HCT116 (cell line): Measurements from ENCODE around the gene SSR2. TPM values are rescaled to one million over a fixed set of nuclear protein-coding genes. Genes with fewer than 3 reads are reported as not detected.

Source experiments
- ATAC-seq: fragments of 200-7000 bp; cut with Tn5 transposase; 2 replicates; pipeline ENCODE4 v1.9.1; 2020; ENCODE audit warnings: mild to moderate bottlenecking, moderate library complexity
- BruUV-seq: library from RNA; stranded (reverse); fragments of 400-500 nt; replicated peaks from 2 replicates; lab custom pipeline; 2021; lab: Mats Ljungman, UMichigan
- CTCF ChIA-PET: fragments of 300-600 bp; sonication (Branson Sonifier 250); formaldehyde crosslinking; loops from one replicate; lab custom pipeline; 2021; ENCODE audit warnings: antibody characterized with exemption; lab: Charles Lee
- POLR2A ChIA-PET: fragments of 300-600, 350-600 bp; sonication (Branson Sonifier 250); formaldehyde crosslinking; loops from one replicate; lab custom pipeline; 2021; ENCODE audit warnings: antibody characterized with exemption; lab: Charles Lee
- RAD21 ChIA-PET, 2 experiments: fragments of 300-600 bp; sonication (Branson Sonifier 250); formaldehyde crosslinking; loops; one replicate each; lab custom pipeline; 2023; ENCODE audit warnings: low total read pairs in 2 of 2; ENCODE audit not compliant: uncharacterized antibody in 2 of 2, unreplicated experiment in 2 of 2, low non-redundant PET in 1 of 2; lab: Charles Lee
- DNase-seq: peaks from one replicate; pipeline ENCODE4 v3.0.0-alpha.2; 2010; ENCODE audit warnings: low read depth, low spot score
- H2AFZ ChIP-seq: fragments of 200-600 bp; shearing (Covaris generic), sonication (generic); 2 replicates; pipeline ENCODE4 v1.6.1; 2017; ENCODE audit warnings: low read depth, mixed run types, mixed read lengths, antibody characterized with exemption, low read length; ENCODE audit not compliant: poor library complexity, severe bottlenecking
- H3K27ac ChIP-seq: 2 replicates; pipeline ENCODE4 v1.5.1; 2012; ENCODE audit warnings: low read depth, low read length
- H3K27me3 ChIP-seq: fragments of 200-600 bp; sonication (generic); 2 replicates; pipeline ENCODE4 v1.6.1; 2016; ENCODE audit warnings: mixed run types, low read length, mixed read lengths; ENCODE audit not compliant: insufficient read depth
- H3K36me3 ChIP-seq, 2 experiments: fragments of 200-500 bp in 1 of 2; fragments of 200-600 bp in 1 of 2; sonication (Bioruptor generic) in 1 of 2; sonication (generic) in 1 of 2; 2 replicates each; pipeline versions ENCODE4 v1.5.1 to v1.6.1; 2014 to 2016; ENCODE audit warnings: low read length in 2 of 2, inconsistent platforms in 1 of 2, mixed read lengths in 1 of 2, mixed run types in 1 of 2; ENCODE audit not compliant: insufficient read depth in 2 of 2, control insufficient read depth in 1 of 2
- H3K4me1 ChIP-seq, 2 experiments: fragments of 200-600 bp in 1 of 2; sonication (generic) in 1 of 2; 2 replicates each; pipeline versions ENCODE4 v1.5.1 to v1.6.1; 2012 to 2017; ENCODE audit warnings: low read length in 2 of 2, inconsistent platforms in 1 of 2, mild to moderate bottlenecking in 1 of 2, mixed read lengths in 1 of 2, mixed run types in 1 of 2, moderate library complexity in 1 of 2; ENCODE audit not compliant: insufficient read depth in 2 of 2, control insufficient read depth in 1 of 2
- H3K4me2 ChIP-seq: fragments of 200-600 bp; sonication (generic); 2 replicates; pipeline ENCODE4 v1.6.1; 2017; ENCODE audit warnings: mixed run types, low read length, mixed read lengths
- H3K4me3 ChIP-seq, 2 experiments: fragments of 200-600 bp in 1 of 2; sonication (generic) in 1 of 2; replicated peaks in 1 of 2; 2 replicates each; pipeline ENCODE4 v1.5.1; 2011 to 2016; ENCODE audit warnings: low read length in 2 of 2, control low read depth in 1 of 2, low read depth in 1 of 2, mild to moderate bottlenecking in 1 of 2, mixed read lengths in 1 of 2, mixed run types in 1 of 2
- H3K79me2 ChIP-seq: fragments of 200-600 bp; sonication (generic); 2 replicates; pipeline ENCODE4 v1.6.1; 2017; ENCODE audit warnings: mild to moderate bottlenecking, mixed run types, low read length, moderate library complexity, mixed read lengths; ENCODE audit not compliant: insufficient read depth
- H3K9ac ChIP-seq: fragments of 200-600 bp; sonication (generic); 2 replicates; pipeline ENCODE4 v1.6.1; 2016; ENCODE audit warnings: low read length, mixed read lengths
- H3K9me2 ChIP-seq: fragments of 200-600 bp; sonication (generic), shearing (Covaris generic); 2 replicates; pipeline ENCODE4 v1.6.1; 2017; ENCODE audit warnings: mixed run types, mild to moderate bottlenecking, moderate library complexity; ENCODE audit not compliant: insufficient read depth
- H3K9me3 ChIP-seq, 2 experiments: fragments of 200-500 bp in 1 of 2; fragments of 200-600 bp in 1 of 2; sonication (Bioruptor generic) in 1 of 2; sonication (generic) in 1 of 2; 2 replicates each; pipeline ENCODE4 v1.6.1; 2014 to 2017; ENCODE audit warnings: low read length in 2 of 2, mixed read lengths in 2 of 2, inconsistent platforms in 1 of 2, low read depth in 1 of 2, mild to moderate bottlenecking in 1 of 2, mixed run types in 1 of 2, moderate library complexity in 1 of 2; ENCODE audit not compliant: control insufficient read depth in 1 of 2, insufficient read depth in 1 of 2
- H4K20me1 ChIP-seq: fragments of 200-600 bp; sonication (generic), shearing (Covaris generic); 2 replicates; pipeline ENCODE4 v1.6.1; 2017; ENCODE audit warnings: mixed run types, mild to moderate bottlenecking, moderate library complexity; ENCODE audit not compliant: insufficient read depth
- ATF3 ChIP-seq: IDR thresholded peaks from 2 replicates; pipeline ENCODE4 v1.6.1; 2012
- CBX3 ChIP-seq: IDR thresholded peaks from 2 replicates; pipeline ENCODE4 v1.6.1; 2012; ENCODE audit warnings: low read depth
- EGR1 ChIP-seq: IDR thresholded peaks from 2 replicates; pipeline ENCODE4 v1.6.1; 2012; ENCODE audit warnings: low read depth
- EZH2phosphoT487 ChIP-seq: fragments of 200-600 bp; IDR thresholded peaks from 2 replicates; pipeline ENCODE4 v1.6.1; 2018; ENCODE audit warnings: antibody characterized with exemption, borderline replicate concordance
- FOSL1 ChIP-seq: IDR thresholded peaks from 2 replicates; pipeline ENCODE4 v1.6.1; 2012; ENCODE audit warnings: low read depth
- POLR2AphosphoS5 ChIP-seq: IDR thresholded peaks from 2 replicates; pipeline ENCODE4 v1.6.1; 2011; ENCODE audit warnings: mild to moderate bottlenecking, low read depth, low read length, moderate library complexity
- RAD21 ChIP-seq: IDR thresholded peaks from 2 replicates; pipeline ENCODE4 v1.6.1; 2012; ENCODE audit warnings: low read depth, mild to moderate bottlenecking
- SIN3A ChIP-seq: IDR thresholded peaks from 2 replicates; pipeline ENCODE4 v1.6.1; 2012; ENCODE audit warnings: low read depth
- TCF7L2 ChIP-seq: IDR thresholded peaks from 2 replicates; pipeline ENCODE4 v1.7.0; 2011; ENCODE audit warnings: borderline replicate concordance, inconsistent platforms; ENCODE audit not compliant: insufficient read depth, insufficient read length; ENCODE audit errors: extremely low read depth
- YY1 ChIP-seq: IDR thresholded peaks from 2 replicates; pipeline ENCODE4 v1.6.1; 2011; ENCODE audit warnings: low read length, low read depth, moderate library complexity, mild to moderate bottlenecking; ENCODE audit not compliant: insufficient replicate concordance; ENCODE audit errors: extremely low read depth
- ZFX ChIP-seq: fragments of 450-650 bp; IDR thresholded peaks from 2 replicates; pipeline ENCODE4 v1.6.1; 2017
- ZNF274 ChIP-seq: fragments of 200-500 bp; sonication (Bioruptor generic); IDR thresholded peaks from 2 replicates; pipeline ENCODE4 v1.6.1; 2014; ENCODE audit warnings: mild to moderate bottlenecking, low read depth, low read length, inconsistent platforms
- intact Hi-C: fragments of 100-400 bp; cut with micrococcal nuclease; formaldehyde crosslinking; loops from 2 replicates; pipeline ENCODE4 v1.10.0; 2022
- total RNA-seq: library from RNA; stranded (reverse); gene quantifications from one replicate; pipeline ENCODE4 v1.2.1, GENCODE V29; 2021; ENCODE audit not compliant: unreplicated experiment
- TF ChIP-seq, protein P1 (sequence below), 3 experiments: fragments of 200-600 bp in 1 of 3; sonication (generic) in 1 of 3; IDR thresholded peaks in 2 of 3; conservative IDR thresholded peaks in 1 of 3; 2 replicates each; pipeline ENCODE4 v1.5.1; 2012 to 2017; ENCODE audit warnings: low read depth in 2 of 3, low read length in 2 of 3, antibody characterized with exemption in 1 of 3, borderline replicate concordance in 1 of 3, control low read depth in 1 of 3, mild to moderate bottlenecking in 1 of 3, mixed read lengths in 1 of 3, mixed run types in 1 of 3, moderate library complexity in 1 of 3; ENCODE audit not compliant: insufficient read depth in 1 of 3
- TF ChIP-seq, protein P2 (sequence below): IDR thresholded peaks from 2 replicates; pipeline ENCODE4 v1.6.1; 2011; ENCODE audit warnings: mild to moderate bottlenecking, low read length, moderate library complexity; ENCODE audit not compliant: insufficient replicate concordance; ENCODE audit errors: extremely low read depth

Gene SSR2
- total RNA-seq, 1 experiment from 2014 or later, result 153 TPM

DNA sequence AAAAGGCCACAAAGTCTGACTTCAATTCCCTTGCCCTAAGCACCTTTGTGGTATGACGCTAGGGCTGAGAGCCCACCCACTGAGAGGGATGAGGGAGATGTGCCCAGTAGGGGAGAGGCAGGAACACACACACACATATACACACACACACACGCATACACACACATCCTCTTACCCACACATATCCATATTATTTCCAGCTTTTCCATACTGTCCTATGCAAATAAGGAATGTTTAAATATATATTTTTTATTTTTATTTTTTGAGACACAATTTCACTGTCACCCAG is 43.2 kb upstream of the SSR2 start:
- RAD21 ChIA-PET, result no interaction called here
- CTCF ChIA-PET, result no interaction called here
- POLR2A ChIA-PET, result no interaction called here
- H3K4me3 ChIP-seq, result no peak overlapping the region
- no peaks in the 10 kb centered on the region for H3K27me3 ChIP-seq
- no peaks in the 10 kb centered on the region for H3K9me2 ChIP-seq
- intact Hi-C loops, result loop anchor here (10.0 kb wide), 1 partner anchor 59 kb away; no protein-coding TSS in a partner anchor
- no TSS peak for BruUV-seq
- H4K20me1 ChIP-seq, result no peaks in the 10 kb centered on the region
- H3K9ac ChIP-seq, result no peak overlapping the region
- H3K36me3 ChIP-seq, result peaks cover 9 to 17% of the 10 kb centered on the region in 2 experiments; a peak in 2 of 4 replicates
- DNase-seq, result no peak
- H3K4me2 ChIP-seq, result no peak overlapping the region
- H3K9me3 ChIP-seq, result no peaks in the 10 kb centered on the region
- no peak overlapping the region for H2AFZ ChIP-seq
- H3K79me2 ChIP-seq, result peaks cover 63% of the 10 kb centered on the region
- no peak for ATAC-seq
- no peak for TF ChIP-seq FOSL1
- no peak for TF ChIP-seq EGR1
- TF ChIP-seq POLR2AphosphoS5, result no peak
- TF ChIP-seq TCF7L2, result no peak
- no peak for TF ChIP-seq EZH2phosphoT487
- no peak for TF ChIP-seq YY1
- 0 out of 2 replicates have a peak overlapping the region, but pooled peaks have one; percentile 5 for H3K27ac ChIP-seq
- H3K4me1 ChIP-seq, result peaks cover 0 to 12% of the 10 kb centered on the region in 2 experiments; a peak in 1 of 4 replicates

GRCh38 chr1:156062189-156062588 is 41.4 kb upstream of the SSR2 start:
- intact Hi-C loops, result loop anchor here (10.0 kb wide), 1 partner anchor 57 kb away; no protein-coding TSS in a partner anchor
- Histone ChIP-seq H3K27ac (peak overlapping the region; percentile 84), H3K4me3 (peak overlapping the region; percentile 74 to 92), H2AFZ (no peak overlapping the region), H3K27me3 (no peaks in the 10 kb centered on the region), H3K4me2 (peak overlapping the region; percentile 72), H3K9ac (peak overlapping the region; percentile 71), H3K79me2 (peaks cover 59% of the 10 kb centered on the region), H3K4me1 (peaks cover 0 to 12% of the 10 kb centered on the region in 2 experiments; a peak in 1 of 4 replicates), H3K36me3 (peaks cover 6 to 11% of the 10 kb centered on the region in 2 experiments; a peak in 2 of 4 replicates), H3K9me3 (no peaks in the 10 kb centered on the region), H3K9me2 (no peaks in the 10 kb centered on the region), H4K20me1 (no peaks in the 10 kb centered on the region)
- DNase-seq (no peak), ATAC-seq (no peak)
- no TSS peak for BruUV-seq
- CTCF ChIA-PET, result no interaction called here
- POLR2A ChIA-PET, result no interaction called here
- RAD21 ChIA-PET, result interaction anchor here in 1 of 2 experiments (1.4 kb wide), 1 partner anchor 121 kb away, joined by 3 read pairs; the partner anchor contains the start of gene RXFP4
- TF ChIP-seq RAD21, result no peak
- TF ChIP-seq EGR1, result no peak
- no peak for TF ChIP-seq ATF3
- TF ChIP-seq TCF7L2, result no peak
- TF ChIP-seq, protein P1, sequence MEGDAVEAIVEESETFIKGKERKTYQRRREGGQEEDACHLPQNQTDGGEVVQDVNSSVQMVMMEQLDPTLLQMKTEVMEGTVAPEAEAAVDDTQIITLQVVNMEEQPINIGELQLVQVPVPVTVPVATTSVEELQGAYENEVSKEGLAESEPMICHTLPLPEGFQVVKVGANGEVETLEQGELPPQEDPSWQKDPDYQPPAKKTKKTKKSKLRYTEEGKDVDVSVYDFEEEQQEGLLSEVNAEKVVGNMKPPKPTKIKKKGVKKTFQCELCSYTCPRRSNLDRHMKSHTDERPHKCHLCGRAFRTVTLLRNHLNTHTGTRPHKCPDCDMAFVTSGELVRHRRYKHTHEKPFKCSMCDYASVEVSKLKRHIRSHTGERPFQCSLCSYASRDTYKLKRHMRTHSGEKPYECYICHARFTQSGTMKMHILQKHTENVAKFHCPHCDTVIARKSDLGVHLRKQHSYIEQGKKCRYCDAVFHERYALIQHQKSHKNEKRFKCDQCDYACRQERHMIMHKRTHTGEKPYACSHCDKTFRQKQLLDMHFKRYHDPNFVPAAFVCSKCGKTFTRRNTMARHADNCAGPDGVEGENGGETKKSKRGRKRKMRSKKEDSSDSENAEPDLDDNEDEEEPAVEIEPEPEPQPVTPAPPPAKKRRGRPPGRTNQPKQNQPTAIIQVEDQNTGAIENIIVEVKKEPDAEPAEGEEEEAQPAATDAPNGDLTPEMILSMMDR (IDR thresholded peaks at IDR 0.05 in 2 of 3, conservative IDR thresholded peaks at IDR 0.05 in 1 of 3; ENCODE audit: borderline replicate concordance in 1 of 3, insufficient read depth in 1 of 3, low read depth in 2 of 3, low read length in 2 of 3), result no peak
- TF ChIP-seq POLR2AphosphoS5, result no peak
- TF ChIP-seq ZFX, result no peak
- TF ChIP-seq, protein P2, sequence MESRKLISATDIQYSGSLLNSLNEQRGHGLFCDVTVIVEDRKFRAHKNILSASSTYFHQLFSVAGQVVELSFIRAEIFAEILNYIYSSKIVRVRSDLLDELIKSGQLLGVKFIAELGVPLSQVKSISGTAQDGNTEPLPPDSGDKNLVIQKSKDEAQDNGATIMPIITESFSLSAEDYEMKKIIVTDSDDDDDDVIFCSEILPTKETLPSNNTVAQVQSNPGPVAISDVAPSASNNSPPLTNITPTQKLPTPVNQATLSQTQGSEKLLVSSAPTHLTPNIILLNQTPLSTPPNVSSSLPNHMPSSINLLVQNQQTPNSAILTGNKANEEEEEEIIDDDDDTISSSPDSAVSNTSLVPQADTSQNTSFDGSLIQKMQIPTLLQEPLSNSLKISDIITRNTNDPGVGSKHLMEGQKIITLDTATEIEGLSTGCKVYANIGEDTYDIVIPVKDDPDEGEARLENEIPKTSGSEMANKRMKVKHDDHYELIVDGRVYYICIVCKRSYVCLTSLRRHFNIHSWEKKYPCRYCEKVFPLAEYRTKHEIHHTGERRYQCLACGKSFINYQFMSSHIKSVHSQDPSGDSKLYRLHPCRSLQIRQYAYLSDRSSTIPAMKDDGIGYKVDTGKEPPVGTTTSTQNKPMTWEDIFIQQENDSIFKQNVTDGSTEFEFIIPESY, result no peak
- TF ChIP-seq EZH2phosphoT487, result no peak
- TF ChIP-seq YY1, result no peak
- no peak for TF ChIP-seq ZNF274
- no peak for TF ChIP-seq CBX3
- TF ChIP-seq SIN3A, result no peak
